GM12865 (cell line): Measurements from ENCODE around the gene IFT43.

Experiments
- DNase-seq: peaks from one replicate; pipeline ENCODE4 v3.0.0; 2010; ENCODE audit warnings: low read depth
- H3K4me3 ChIP-seq: 2 replicates; pipeline ENCODE4 v1.5.1; 2011; ENCODE audit warnings: mild to moderate bottlenecking, low read depth, low read length, control low read depth
- CTCF ChIP-seq: IDR thresholded peaks from 2 replicates; pipeline ENCODE4 v1.5.1; 2011; ENCODE audit warnings: low read length, control low read depth, low read depth, inconsistent platforms; ENCODE audit not compliant: insufficient read depth; ENCODE audit errors: missing control alignments

The IFT43 gene

GRCh38 chr14:76121089-76121748, 135.7 kb downstream of the IFT43 start:
- H3K4me3 ChIP-seq: no peak overlapping the region
- TF ChIP-seq CTCF: no peak
- DNase-seq: no peak

- no peak overlapping the region for H3K4me3 ChIP-seq
- TF ChIP-seq CTCF: no peak
- DNase-seq: no peak
These were observed 138.1 kb downstream of the IFT43 start for GRCh38 chr14:76123426-76124225.

- H3K4me3 ChIP-seq: no peak overlapping the region
These were observed 139.9 kb downstream of the IFT43 start for GRCh38 chr14:76125511-76125910.

GRCh38 chr14:76126076-76126475, 140.5 kb downstream of the IFT43 start:
- H3K4me3 ChIP-seq: no peak overlapping the region
- TF ChIP-seq CTCF: no peak
- no peak for DNase-seq

More at GRCh38 chr14:76125511-76125910, 139.9 kb downstream of the IFT43 start:
- no peak for TF ChIP-seq CTCF
- no peak for DNase-seq

- no peak overlapping the region for H3K4me3 ChIP-seq
- TF ChIP-seq CTCF: no peak
These were observed 144.5 kb downstream of the IFT43 start for GRCh38 chr14:76129851-76130576.

GRCh38 chr14:76131071-76131965, 145.8 kb downstream of the IFT43 start:
- no peak for TF ChIP-seq CTCF
- DNase-seq: no peak
- H3K4me3 ChIP-seq: no peak overlapping the region

More at GRCh38 chr14:76129851-76130576, 144.5 kb downstream of the IFT43 start:
- DNase-seq: no peak
